ENCODE data around the gene PCDHB10. TPM values are rescaled to one million over a fixed set of nuclear protein-coding genes. Genes with fewer than 3 reads are reported as not detected.
A peak's percentile ranks its signal among the peaks of the same experiment; 100 is the strongest.
"Not testable (repeated sequence)": the region's sequence is repeated elsewhere in the genome, so short reads cannot be mapped to it uniquely, and the experiment has no call there.

PCDHB10 gene
- total RNA-seq, 1 donor from 2014 or later: 9.3 TPM

DNA sequence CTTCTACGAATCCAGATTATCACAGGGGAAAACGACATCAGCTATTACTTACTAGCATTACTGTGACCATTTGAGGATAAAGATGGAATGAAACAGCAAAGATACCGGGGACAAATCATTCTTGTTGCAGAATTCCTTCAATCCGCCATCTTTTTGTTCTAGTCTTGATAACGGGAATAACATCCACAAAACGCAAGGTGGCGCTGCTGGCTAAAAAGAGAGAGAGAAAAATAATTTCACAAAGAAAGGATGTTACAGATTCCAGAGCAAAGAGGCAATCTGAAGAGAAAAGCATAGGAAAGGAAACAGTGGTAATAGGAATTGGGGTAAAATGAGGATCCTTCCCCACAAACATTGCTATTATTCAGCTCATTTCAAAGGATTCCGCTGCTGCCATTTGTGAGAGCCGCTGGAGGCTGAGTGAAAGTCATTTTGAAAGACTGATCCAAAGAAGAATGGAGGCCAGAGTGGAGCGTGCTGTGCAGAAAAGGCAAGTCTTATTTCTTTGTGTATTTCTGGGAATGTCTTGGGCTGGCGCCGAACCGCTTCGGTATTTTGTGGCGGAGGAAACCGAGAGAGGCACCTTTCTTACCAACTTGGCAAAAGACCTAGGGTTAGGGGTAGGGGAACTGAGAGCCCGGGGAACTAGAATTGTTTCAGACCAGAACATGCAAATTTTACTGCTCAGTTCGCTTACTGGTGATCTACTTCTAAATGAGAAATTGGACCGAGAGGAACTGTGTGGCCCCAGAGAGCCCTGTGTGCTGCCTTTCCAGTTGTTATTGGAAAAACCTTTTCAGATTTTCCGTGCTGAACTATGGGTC is 19.6 kb upstream of the PCDHB10 start, which contains the start of gene PCDHB7:
Gene PCDHB7 (plus strand): TSS at position 264 of the 824 bp plus-strand sequence. CDS start 192 bp downstream, at position 456.
- Histone ChIP-seq H3K79me2 (ENCODE audit: low read depth) (no peaks in the 10 kb centered on the region), H3K4me2 (no peak within 1 kb of the TSS), H3F3A (ENCODE audit: low read depth) (no peaks in the 10 kb centered on the region), H3K4me1 (no peaks in the 10 kb centered on the region), H3K36me3 (no peaks in the 10 kb centered on the region), H4K20me1 (ENCODE audit: low read depth) (no peaks in the 10 kb centered on the region), H3K27ac (no peak within 1 kb of the TSS), H3K27me3 (no peaks in the 10 kb centered on the region), H3K9me3 (ENCODE audit: low read depth) (no peaks in the 10 kb centered on the region), H3K9ac (no peak within 1 kb of the TSS), H3K4me3 (no peak within 1 kb of the TSS), H2AFZ (replicated peaks) (peak within 1 kb of the TSS; percentile 77)
- Mint-ChIP-seq H3K36me3 (no peaks in the 10 kb centered on the region), H3K27ac (no peak within 1 kb of the TSS), H3K9me3 (peaks cover 24% of the 10 kb centered on the region), H3K4me3 (no peak within 1 kb of the TSS), H3K4me1 (no peaks in the 10 kb centered on the region), H3K27me3 (ENCODE audit: insufficient read depth, low read depth) (peaks cover 6% of the 10 kb centered on the region)
- no peak for TF ChIP-seq EZH2phosphoT487 (IDR thresholded peaks at IDR 0.05)
- TF ChIP-seq, protein P1, sequence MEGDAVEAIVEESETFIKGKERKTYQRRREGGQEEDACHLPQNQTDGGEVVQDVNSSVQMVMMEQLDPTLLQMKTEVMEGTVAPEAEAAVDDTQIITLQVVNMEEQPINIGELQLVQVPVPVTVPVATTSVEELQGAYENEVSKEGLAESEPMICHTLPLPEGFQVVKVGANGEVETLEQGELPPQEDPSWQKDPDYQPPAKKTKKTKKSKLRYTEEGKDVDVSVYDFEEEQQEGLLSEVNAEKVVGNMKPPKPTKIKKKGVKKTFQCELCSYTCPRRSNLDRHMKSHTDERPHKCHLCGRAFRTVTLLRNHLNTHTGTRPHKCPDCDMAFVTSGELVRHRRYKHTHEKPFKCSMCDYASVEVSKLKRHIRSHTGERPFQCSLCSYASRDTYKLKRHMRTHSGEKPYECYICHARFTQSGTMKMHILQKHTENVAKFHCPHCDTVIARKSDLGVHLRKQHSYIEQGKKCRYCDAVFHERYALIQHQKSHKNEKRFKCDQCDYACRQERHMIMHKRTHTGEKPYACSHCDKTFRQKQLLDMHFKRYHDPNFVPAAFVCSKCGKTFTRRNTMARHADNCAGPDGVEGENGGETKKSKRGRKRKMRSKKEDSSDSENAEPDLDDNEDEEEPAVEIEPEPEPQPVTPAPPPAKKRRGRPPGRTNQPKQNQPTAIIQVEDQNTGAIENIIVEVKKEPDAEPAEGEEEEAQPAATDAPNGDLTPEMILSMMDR (IDR thresholded peaks at IDR 0.05): peak; percentile 65
- DNase-seq (ENCODE audit: low spot score): peak; percentile 52

DNA sequence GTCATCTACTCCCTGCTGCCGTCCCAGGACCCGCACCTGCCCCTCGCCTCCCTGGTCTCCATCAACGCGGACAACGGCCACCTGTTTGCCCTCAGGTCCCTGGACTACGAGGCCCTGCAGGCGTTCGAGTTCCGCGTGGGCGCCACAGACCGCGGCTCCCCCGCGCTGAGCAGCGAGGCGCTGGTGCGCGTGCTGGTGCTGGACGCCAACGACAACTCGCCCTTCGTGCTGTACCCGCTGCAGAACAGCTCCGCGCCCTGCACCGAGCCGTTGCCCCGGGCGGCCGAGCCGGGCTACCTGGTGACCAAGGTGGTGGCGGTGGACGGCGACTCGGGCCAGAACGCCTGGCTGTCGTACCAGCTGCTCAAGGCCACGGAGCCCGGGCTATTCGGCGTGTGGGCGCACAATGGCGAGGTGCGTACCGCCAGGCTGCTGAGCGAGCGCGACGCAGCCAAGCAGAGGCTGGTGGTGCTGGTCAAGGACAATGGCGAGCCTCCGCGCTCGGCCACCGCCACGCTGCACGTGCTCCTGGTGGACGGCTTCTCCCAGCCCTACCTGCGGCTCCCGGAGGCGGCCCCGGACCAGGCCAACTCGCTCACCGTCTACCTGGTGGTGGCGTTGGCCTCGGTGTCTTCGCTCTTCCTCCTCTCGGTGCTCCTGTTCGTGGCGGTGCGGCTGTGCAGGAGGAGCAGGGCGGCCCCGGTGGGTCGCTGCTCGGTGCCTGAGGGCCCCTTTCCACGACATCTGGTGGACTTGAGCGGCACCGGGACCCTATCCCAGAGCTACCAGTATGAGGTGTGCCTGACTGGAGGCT is 17.7 kb upstream of the PCDHB10 start:
- H3K4me1 Mint-ChIP-seq; H3K4me2 ChIP-seq; H3K79me2 ChIP-seq (ENCODE audit: low read depth); DNase-seq (ENCODE audit: low spot score); H3K27me3 Mint-ChIP-seq (ENCODE audit: insufficient read depth, low read depth); H3K36me3 Mint-ChIP-seq; H3K4me3 ChIP-seq; H4K20me1 ChIP-seq (ENCODE audit: low read depth); H3K9me3 ChIP-seq (ENCODE audit: low read depth); H3K9ac ChIP-seq; H3K36me3 ChIP-seq; H3K27ac Mint-ChIP-seq; H3K4me3 Mint-ChIP-seq; H3K27ac ChIP-seq; H2AFZ ChIP-seq (replicated peaks); H3F3A ChIP-seq (ENCODE audit: low read depth); H3K4me1 ChIP-seq; H3K27me3 ChIP-seq: not testable (repeated sequence)
- H3K9me3 Mint-ChIP-seq: peaks cover 19% of the 10 kb centered on the region

DNA sequence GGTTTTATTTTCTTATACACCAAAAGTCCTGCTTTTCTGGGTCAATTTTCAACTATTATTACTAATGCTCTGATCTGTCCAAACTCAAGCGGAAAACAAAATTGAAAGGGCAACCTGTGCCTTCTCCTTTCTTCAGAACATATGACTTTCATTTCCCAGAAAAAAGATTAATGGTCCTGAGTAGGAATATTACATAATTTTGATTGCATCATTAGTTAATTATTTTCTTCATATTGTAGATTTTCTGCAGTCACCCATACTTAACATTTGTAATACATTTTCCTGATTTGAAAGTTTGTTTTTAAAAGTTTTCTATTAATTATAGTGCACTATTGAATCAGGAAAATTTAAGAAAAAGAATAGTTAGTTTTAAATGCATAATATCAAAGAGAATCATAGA is 16.2 kb upstream of the PCDHB10 start:
- Histone ChIP-seq H3K27me3 (no peaks in the 10 kb centered on the region), H2AFZ (replicated peaks) (no peak overlapping the region), H3K4me2 (no peak overlapping the region), H3K27ac (no peak overlapping the region), H3K9ac (no peak overlapping the region), H4K20me1 (ENCODE audit: low read depth) (no peaks in the 10 kb centered on the region), H3K4me1 (no peaks in the 10 kb centered on the region), H3K79me2 (ENCODE audit: low read depth) (no peaks in the 10 kb centered on the region), H3K9me3 (ENCODE audit: low read depth) (no peaks in the 10 kb centered on the region), H3K36me3 (no peaks in the 10 kb centered on the region), H3K4me3 (no peak overlapping the region), H3F3A (ENCODE audit: low read depth) (no peaks in the 10 kb centered on the region)
- Mint-ChIP-seq H3K27ac (no peak overlapping the region), H3K36me3 (no peaks in the 10 kb centered on the region), H3K4me3 (no peak overlapping the region), H3K9me3 (peaks cover 21% of the 10 kb centered on the region), H3K27me3 (ENCODE audit: insufficient read depth, low read depth) (peaks cover 6% of the 10 kb centered on the region), H3K4me1 (no peaks in the 10 kb centered on the region)
- TF ChIP-seq EZH2 (IDR thresholded peaks at IDR 0.05) (no peak), EZH2phosphoT487 (IDR thresholded peaks at IDR 0.05) (no peak)
- TF ChIP-seq, protein P1 (IDR thresholded peaks at IDR 0.05): no peak
- DNase-seq (ENCODE audit: low spot score): no peak

DNA sequence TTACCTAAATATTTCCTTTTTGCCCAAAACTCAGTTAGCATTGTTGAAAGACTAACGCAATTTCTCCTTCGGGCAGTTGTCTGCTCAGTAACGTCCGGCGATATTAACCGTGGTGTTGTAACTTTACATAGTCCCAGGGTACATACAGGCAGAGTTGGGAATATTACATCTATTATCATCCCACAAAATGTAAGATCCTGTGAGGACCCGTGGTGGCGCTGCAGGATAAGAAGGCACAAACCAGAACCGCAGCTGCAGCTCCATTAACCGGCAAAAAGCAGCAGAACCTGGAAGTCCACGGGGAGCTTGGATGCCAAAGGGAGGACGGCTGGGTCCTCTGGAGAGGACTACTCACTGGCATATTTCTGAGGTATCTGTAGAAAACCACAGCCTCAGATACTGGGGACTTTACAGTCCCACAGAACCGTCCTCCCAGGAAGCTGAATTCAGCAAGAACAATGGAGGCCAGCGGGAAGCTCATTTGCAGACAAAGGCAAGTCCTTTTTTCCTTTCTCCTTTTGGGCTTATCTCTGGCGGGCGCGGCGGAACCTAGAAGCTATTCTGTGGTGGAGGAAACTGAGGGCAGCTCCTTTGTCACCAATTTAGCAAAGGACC is 14.5 kb upstream of the PCDHB10 start, which contains the start of gene PCDHB8:
Gene PCDHB8 (plus strand): TSS at position 214 of the 615 bp plus-strand sequence. CDS start 245 bp downstream, at position 459.
- H3K4me3 ChIP-seq; H3K27ac Mint-ChIP-seq; H3K4me1 Mint-ChIP-seq; H3K36me3 Mint-ChIP-seq; H2AFZ ChIP-seq (replicated peaks); H3K79me2 ChIP-seq (ENCODE audit: low read depth); H3K36me3 ChIP-seq; H3K9ac ChIP-seq; H3K27me3 ChIP-seq; H3K4me2 ChIP-seq; H3F3A ChIP-seq (ENCODE audit: low read depth); H3K27ac ChIP-seq; H3K4me1 ChIP-seq; H3K9me3 ChIP-seq (ENCODE audit: low read depth); H4K20me1 ChIP-seq (ENCODE audit: low read depth); H3K27me3 Mint-ChIP-seq (ENCODE audit: insufficient read depth, low read depth); H3K4me3 Mint-ChIP-seq: not testable (repeated sequence)
- DNase-seq (ENCODE audit: low spot score): peak; percentile 7
- peaks cover 28% of the 10 kb centered on the region for H3K9me3 Mint-ChIP-seq

DNA sequence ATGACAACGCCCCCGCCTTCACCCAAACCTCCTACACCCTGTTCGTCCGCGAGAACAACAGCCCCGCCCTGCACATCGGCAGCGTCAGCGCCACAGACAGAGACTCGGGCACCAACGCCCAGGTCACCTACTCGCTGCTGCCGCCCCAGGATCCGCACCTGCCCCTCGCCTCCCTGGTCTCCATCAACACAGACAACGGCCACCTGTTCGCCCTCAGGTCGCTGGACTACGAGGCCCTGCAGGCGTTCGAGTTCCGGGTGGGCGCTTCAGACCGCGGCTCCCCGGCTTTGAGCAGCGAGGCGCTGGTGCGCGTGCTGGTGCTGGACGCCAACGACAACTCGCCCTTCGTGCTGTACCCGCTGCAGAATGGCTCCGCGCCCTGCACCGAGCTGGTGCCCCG is 12.8 kb upstream of the PCDHB10 start:
- H3K36me3 Mint-ChIP-seq; H3K4me2 ChIP-seq; H3K4me3 Mint-ChIP-seq; H3K9ac ChIP-seq; H3F3A ChIP-seq (ENCODE audit: low read depth); DNase-seq (ENCODE audit: low spot score); H3K79me2 ChIP-seq (ENCODE audit: low read depth); H2AFZ ChIP-seq (replicated peaks); H3K9me3 ChIP-seq (ENCODE audit: low read depth); H3K4me1 ChIP-seq; H3K27me3 Mint-ChIP-seq (ENCODE audit: insufficient read depth, low read depth); H3K27me3 ChIP-seq; H3K27ac ChIP-seq; H3K4me1 Mint-ChIP-seq; H4K20me1 ChIP-seq (ENCODE audit: low read depth); H3K27ac Mint-ChIP-seq; H3K4me3 ChIP-seq; H3K36me3 ChIP-seq: not testable (repeated sequence)
- H3K9me3 Mint-ChIP-seq: peaks cover 25% of the 10 kb centered on the region

DNA sequence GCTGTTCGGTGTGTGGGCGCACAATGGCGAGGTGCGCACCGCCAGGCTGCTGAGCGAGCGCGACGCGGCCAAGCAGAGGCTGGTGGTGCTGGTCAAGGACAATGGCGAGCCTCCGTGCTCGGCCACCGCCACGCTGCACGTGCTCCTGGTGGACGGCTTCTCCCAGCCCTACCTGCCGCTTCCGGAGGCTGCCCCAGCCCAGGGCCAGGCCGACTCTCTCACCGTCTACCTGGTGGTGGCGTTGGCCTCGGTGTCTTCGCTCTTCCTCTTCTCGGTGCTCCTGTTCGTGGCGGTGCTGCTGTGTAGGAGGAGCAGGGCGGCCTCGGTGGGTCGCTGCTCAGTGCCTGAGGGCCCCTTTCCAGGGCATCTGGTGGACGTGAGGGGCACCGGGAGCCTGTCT is 12.3 kb upstream of the PCDHB10 start:
- not testable (repeated sequence) for H3K4me3 Mint-ChIP-seq; H3K9ac ChIP-seq; H3K27ac Mint-ChIP-seq; H4K20me1 ChIP-seq (ENCODE audit: low read depth); H3K36me3 ChIP-seq; H2AFZ ChIP-seq (replicated peaks); H3K4me2 ChIP-seq; H3F3A ChIP-seq (ENCODE audit: low read depth); H3K27me3 ChIP-seq; H3K4me1 Mint-ChIP-seq; H3K9me3 ChIP-seq (ENCODE audit: low read depth); H3K4me1 ChIP-seq; H3K27ac ChIP-seq; H3K27me3 Mint-ChIP-seq (ENCODE audit: insufficient read depth, low read depth); H3K4me3 ChIP-seq; DNase-seq (ENCODE audit: low spot score); H3K79me2 ChIP-seq (ENCODE audit: low read depth)
- Mint-ChIP-seq H3K9me3 (peaks cover 30% of the 10 kb centered on the region), H3K36me3 (peaks cover 11% of the 10 kb centered on the region)

Measured in neural progenitor cell (in vitro differentiated cells).